HS-27A (cell line): ENCODE results near the gene LYPD3.
"Not testable (repeated sequence)": the region's sequence is repeated elsewhere in the genome, so short reads cannot be mapped to it uniquely, and the experiment has no call there.

Experiments
- DNase-seq: peaks from one replicate; pipeline ENCODE4 v3.0.0-alpha.2; 2012; ENCODE audit warnings: low read depth, missing footprints

The LYPD3 gene

GRCh38 chr19:43461303-43461702 lies 4.1 kb downstream of the LYPD3 start:
- no peak for DNase-seq

DNA sequence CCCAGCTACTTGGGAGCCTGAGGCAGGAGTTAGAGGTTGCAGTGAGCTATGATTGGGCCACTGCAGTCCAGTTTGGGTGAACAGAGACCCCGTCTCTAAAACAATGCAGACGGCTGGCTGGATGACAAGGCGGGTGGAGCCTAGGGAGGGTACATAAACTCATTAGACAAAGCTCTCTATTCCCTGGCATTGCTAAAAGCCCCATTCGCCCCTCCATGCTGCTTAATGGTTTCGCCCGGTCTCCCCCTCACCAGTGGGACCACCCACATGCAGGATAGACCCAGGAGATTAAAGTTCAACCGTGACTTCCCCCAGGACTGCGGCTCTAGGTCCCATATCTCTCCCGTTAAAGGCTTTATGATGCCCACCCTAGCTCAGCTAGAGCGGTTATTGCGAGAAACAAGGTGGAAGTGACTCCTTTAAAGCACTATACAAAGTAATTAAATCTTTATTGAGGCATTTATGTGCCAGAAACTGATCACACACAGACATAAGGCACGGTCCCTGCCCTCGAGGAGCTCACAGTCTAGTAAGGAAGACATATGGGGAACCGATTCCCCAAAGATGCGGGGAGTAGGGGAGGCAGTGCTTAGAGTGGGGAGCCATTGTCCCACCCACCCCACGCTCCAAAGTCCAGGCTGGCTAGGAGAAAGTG lies 4.9 kb downstream of the LYPD3 start:
- no peak for DNase-seq

DNA sequence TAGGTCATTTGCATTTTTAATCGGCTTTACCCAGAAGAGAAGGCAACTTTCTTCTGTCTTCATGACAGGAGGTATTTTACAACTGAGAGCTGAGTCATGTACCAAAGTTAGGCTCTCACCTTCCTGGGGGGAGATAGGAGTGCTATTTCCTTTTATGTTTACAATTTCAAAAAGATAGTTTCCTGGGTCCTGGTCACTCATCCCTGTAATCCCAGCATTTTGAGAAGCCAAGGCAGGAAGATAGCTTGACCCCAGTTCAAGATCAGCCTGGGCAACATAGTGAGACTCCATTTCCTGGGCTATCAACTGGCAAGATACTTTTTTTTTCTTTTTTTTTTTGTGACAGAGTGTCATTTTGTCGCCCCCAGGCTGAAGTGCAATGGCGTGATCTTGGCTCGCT lies 7.6 kb downstream of the LYPD3 start:
- DNase-seq, result no peak

GRCh38 chr19:43455321-43456113 lies 9.9 kb downstream of the LYPD3 start:
- DNase-seq, result no peak

- no peak for DNase-seq
Measured at GRCh38 chr19:43454031-43454430, 11.4 kb downstream of the LYPD3 start.

- no peak for DNase-seq
Measured at GRCh38 chr19:43452582-43452981, 12.8 kb downstream of the LYPD3 start.

DNA sequence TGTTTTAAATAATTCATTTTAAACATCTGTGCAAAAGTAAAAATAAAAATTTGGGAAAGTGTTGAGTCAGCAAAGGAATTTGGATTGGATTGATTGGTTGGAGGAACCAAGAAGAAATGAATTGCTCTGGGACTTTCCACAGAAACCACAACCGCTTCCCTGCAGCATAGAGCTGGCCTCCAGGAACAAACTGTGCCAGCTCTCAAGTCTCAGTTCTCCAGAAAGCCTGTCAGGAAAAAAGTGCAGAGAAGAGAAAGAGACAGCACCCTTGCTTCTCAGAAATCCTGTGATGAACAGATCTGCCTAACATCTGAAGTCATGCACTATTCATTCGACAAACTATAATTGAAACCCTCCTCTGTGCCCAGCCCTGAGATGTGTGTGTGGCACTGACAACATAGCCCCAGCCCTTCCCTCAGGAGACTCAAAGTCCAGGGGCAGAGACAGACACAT lies 14.8 kb downstream of the LYPD3 start:
- no peak for DNase-seq

- DNase-seq, result no peak
Measured at GRCh38 chr19:43447655-43448054, 17.8 kb downstream of the LYPD3 start.

DNA sequence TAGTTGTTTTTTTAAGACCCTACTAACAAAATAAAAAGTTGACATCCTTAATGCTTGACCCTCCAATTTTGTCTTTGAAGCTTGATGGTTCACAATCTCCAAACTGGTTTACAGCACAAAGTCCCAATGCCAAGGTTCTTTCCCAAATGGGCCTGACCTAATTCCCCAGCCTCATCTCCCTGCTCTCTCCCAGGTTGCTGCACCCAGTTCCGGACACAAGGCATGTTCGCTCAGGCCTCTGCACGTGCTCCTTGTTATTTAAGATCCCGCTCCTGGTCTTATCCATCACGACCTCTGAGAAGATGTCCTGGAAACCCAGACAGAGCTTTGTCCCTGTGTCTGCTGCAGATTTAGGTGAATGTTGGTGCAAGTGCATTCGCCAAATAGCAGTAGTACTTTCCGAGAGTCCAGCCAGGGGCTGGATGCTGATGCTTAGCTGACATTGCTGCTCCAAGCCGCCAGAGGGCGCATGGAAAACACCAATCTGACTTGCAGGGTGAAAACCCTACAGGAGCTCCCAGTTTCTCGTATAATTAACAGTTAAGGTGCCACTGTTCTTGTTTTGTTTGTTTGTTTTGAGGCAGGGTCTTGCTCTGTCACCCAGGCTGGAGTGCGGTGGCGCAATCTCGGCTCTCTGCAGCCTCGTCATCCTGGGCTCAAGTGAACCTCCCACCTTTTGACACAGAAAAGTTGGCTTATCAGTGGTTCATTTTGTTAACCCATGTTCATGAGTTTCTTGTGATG lies 18.5 kb downstream of the LYPD3 start:
- peak; percentile 51 for DNase-seq

DNA sequence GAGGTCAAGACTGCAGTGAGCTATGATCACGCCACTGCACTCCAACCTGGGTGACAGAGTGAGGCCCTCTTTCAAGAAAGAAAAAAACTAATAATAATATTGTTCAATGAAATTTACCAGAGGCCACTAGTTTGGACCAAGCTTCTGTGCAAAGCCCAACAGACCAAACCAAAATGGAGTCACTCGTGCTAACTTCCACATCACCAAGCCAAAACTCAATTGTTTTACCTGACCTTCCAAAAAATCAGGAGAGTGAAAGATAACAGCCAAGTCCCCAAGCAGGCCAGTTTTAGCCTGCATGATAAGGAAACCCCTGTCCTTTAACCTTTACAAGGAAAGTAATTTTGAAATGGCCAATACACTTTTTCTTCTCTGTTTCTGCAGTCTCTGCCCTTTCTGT lies 20.0 kb downstream of the LYPD3 start:
- no peak for DNase-seq

DNA sequence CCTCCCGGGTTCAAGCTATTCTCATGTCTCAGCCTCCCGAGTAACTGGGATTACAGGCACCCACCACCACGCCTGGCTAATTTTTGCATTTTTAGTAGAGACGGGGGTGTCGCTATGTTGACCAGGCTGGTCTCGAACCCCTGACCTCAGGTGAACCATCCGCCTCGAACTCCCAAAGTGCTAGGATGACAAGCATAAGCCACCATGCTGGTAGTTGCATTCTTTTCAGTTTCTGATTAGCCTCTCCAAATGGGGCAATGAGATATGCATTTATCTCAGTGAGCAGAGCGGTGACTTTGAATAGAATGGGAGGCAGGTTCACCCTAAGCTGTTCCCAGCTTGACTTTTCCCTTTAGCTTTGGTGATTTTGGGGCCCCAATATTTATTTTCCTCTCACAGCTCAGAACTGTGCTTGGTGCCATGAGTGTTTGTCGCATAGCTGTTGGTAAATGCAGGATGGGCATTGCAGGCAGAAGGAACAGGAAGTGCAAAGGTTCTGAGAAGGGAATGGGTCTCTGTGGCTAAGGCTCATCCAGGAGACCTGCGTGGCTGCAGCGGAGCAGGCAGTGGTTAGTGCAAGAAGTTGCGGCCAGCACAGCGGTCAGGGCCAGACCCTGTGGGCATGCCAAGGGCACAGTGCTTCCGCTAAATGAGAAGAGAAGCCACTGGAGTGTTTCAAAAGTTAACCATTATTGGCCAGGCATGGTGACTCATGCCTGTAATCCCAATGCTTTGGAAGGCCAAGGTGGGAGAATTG lies 20.7 kb downstream of the LYPD3 start:
- no peak for DNase-seq

GRCh38 chr19:43444091-43444490 lies 21.3 kb downstream of the LYPD3 start:
- DNase-seq, result not testable (repeated sequence)

- no peak for DNase-seq
Measured at GRCh38 chr19:43441716-43442115, 23.7 kb downstream of the LYPD3 start.

GRCh38 chr19:43439709-43440063 lies 25.7 kb downstream of the LYPD3 start:
- DNase-seq, result no peak

- no peak for DNase-seq
Measured at GRCh38 chr19:43439032-43439708, 26.2 kb downstream of the LYPD3 start.

DNA sequence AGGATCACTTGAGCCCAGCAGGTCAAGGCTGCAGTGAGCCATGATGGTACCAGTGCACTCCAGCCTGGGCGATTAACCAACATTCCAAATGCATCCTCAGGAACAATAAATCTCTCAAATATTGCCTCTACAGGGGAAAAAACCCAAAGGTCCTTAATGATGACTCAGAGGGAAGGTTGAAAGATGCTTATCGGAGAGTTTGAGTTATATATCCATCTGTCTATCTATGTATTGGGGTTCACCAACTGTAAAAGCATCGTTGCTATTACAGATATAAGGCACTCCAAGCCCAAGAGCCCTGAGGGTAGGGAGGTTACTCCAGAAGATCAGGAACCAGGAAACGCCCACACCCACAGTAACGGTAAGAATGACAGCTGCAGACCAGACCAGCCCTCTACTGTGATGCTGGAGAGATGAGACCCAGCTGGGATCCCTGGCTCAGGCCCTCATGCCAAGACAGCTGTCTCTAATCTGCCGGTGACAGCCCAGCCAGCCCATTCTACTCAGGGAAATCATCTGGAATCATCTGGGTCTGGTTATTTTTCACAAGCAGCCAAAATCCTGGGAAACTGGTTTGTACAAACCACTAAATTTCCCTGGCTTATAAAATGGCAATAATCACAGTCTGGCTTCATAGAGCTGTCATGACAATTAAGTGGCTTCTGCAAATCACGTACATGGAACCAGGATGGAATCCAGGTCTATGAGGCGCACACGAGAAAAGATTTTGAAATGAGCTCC lies 26.9 kb downstream of the LYPD3 start:
- DNase-seq, result no peak

DNA sequence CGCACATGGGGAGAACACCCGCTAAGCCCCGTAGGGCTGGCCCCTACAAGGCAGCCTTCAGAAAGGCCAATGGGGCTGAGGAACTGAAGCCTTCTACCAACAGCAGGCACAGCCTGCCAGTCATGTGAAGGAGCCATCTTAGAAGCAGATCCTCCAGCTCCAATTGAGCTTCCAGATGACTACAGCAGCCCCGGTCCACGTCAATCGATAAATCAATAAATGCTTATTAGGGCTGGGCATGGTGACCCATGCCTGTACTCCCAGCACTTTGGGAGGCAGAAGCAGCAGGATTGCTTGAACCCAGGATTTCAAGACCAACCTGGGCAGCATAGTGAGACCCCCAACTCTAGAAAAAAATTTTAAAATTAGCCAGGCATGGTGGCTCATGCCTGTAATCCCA lies 27.7 kb downstream of the LYPD3 start:
- DNase-seq, result no peak

DNA sequence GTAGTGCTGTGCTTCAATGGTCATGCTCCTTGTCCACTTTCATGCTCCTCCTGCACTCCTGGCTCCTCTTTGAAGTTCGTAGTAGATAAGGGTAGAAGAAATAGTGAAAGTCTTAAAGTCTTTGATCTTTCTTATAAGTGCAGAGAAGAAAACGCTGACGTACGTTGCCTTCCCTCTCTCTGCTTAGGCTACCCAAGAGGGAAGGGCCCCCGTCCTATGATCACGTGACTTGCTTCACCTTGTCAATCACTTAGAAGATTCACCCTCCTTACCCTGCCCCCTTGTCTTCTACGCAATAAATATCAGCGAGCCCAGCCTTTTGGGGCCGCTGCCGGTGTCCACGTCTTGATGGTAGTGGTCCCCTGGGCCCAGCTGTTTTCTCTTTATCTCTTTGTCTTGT lies 28.1 kb downstream of the LYPD3 start:
- DNase-seq, result not testable (repeated sequence)

- DNase-seq, result no peak
Measured at GRCh38 chr19:43435775-43436174, 29.6 kb downstream of the LYPD3 start.

DNA sequence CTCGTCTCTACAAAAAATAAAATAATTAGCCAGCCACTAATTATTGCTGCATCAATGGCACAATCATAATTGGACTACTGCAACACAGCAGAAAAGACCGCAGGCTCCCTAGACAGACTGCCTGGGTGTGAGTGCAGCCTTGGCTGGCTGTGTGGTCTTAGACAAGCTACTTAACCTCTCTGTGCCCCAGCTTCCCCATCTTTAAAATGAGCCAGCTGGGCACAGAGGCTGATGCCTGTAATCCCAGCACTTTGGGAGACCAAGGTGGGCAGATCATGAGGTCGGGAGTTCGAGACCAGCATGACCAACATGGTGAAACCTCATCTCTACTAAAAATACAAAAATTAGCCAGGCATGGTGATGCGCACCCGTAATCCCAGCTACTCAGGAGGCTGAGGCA lies 31.7 kb downstream of the LYPD3 start:
- DNase-seq, result no peak

DNA sequence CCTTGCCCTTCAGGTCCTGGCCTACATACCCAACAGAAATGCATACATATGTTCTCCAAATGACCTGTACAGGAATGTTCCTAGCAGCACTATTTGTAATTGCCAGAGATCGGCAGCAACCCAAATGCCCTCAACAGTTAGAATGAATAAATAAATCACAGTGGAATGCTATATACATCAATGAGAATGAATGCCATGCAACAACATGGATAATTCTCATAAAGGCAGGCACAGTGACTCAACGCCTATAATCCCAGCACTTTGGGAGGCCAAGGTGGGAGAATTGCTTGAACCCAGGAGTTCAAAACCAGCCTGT lies 32.1 kb downstream of the LYPD3 start:
- DNase-seq, result no peak
